Liver (tissue), 9 donors: ENCODE data around the gene PRKACG. TPM values are rescaled to one million over a fixed set of nuclear protein-coding genes. Genes with fewer than 3 reads are reported as not detected.

Source experiments
- DNase-seq: peaks from one replicate; pipeline ENCODE4 v3.0.0-alpha.2; 2017; ENCODE audit warnings: low spot score
- H3K27ac ChIP-seq, 2 donors: one replicate each; pipeline ENCODE4 v1.7.0; 2013; ENCODE audit warnings: inconsistent platforms in 2 of 2, low read length in 2 of 2, control low read depth in 1 of 2, low read depth in 1 of 2, mild to moderate bottlenecking in 1 of 2
- H3K27me3 ChIP-seq, 4 donors: one replicate each; pipeline versions ENCODE4 v1.6.1 to v1.7.0; 2013; ENCODE audit warnings: low read length in 3 of 4, inconsistent platforms in 1 of 4, mild to moderate bottlenecking in 1 of 4, moderate library complexity in 1 of 4; ENCODE audit not compliant: control insufficient read depth in 4 of 4, insufficient read depth in 4 of 4
- H3K36me3 ChIP-seq, 4 donors: one replicate each; pipeline versions ENCODE4 v1.6.1 to v1.7.0; 2013; ENCODE audit warnings: low read length in 3 of 4, mild to moderate bottlenecking in 3 of 4, low read depth in 1 of 4, moderate library complexity in 1 of 4; ENCODE audit not compliant: control insufficient read depth in 4 of 4, insufficient read depth in 3 of 4
- H3K4me1 ChIP-seq, 4 donors: one replicate each; pipeline versions ENCODE4 v1.6.1 to v1.7.0; 2013; ENCODE audit warnings: low read length in 3 of 4, mild to moderate bottlenecking in 3 of 4, moderate library complexity in 1 of 4; ENCODE audit not compliant: control insufficient read depth in 4 of 4, insufficient read depth in 4 of 4
- H3K4me3 ChIP-seq, 3 donors: one replicate each; pipeline versions ENCODE4 v1.6.1 to v1.7.0; 2013; ENCODE audit warnings: low read length in 3 of 3, control low read depth in 1 of 3, low read depth in 1 of 3, mild to moderate bottlenecking in 1 of 3
- H3K9ac ChIP-seq, 2 donors: one replicate each; pipeline ENCODE4 v1.7.0; 2013; ENCODE audit warnings: low read length in 2 of 2, mild to moderate bottlenecking in 2 of 2, moderate library complexity in 2 of 2, control low read depth in 1 of 2, low read depth in 1 of 2
- H3K9me3 ChIP-seq, 4 donors: one replicate each; pipeline versions ENCODE4 v1.6.1 to v1.7.0; 2013; ENCODE audit warnings: low read length in 3 of 4; ENCODE audit not compliant: control insufficient read depth in 4 of 4
- EGR1 ChIP-seq, 2 donors: IDR thresholded peaks; 2 replicates each; pipeline ENCODE4 v1.6.1; 2016 to 2018; ENCODE audit warnings: antibody characterized with exemption in 2 of 2, low read depth in 2 of 2
- FOXA1 ChIP-seq: IDR thresholded peaks from 2 replicates; pipeline ENCODE4 v1.6.1; 2016; ENCODE audit warnings: antibody characterized with exemption
- FOXA2 ChIP-seq: IDR thresholded peaks from 2 replicates; pipeline ENCODE4 v1.6.1; 2016; ENCODE audit warnings: antibody characterized with exemption
- GABPA ChIP-seq, 2 donors: IDR thresholded peaks in 1 of 2; conservative IDR thresholded peaks in 1 of 2; 2 replicates each; pipeline ENCODE4 v1.6.1; 2016; ENCODE audit warnings: antibody characterized with exemption in 2 of 2, mild to moderate bottlenecking in 1 of 2, moderate library complexity in 1 of 2
- HNF4A ChIP-seq, 2 donors: conservative IDR thresholded peaks; 2 replicates each; pipeline ENCODE4 v1.6.1; 2016; ENCODE audit warnings: antibody characterized with exemption in 2 of 2, mild to moderate bottlenecking in 2 of 2
- HNF4G ChIP-seq: IDR thresholded peaks from 2 replicates; pipeline ENCODE4 v1.6.1; 2016; ENCODE audit warnings: antibody characterized with exemption
- JUND ChIP-seq, 2 donors: IDR thresholded peaks; 2 replicates each; pipeline ENCODE4 v1.6.1; 2016; ENCODE audit warnings: antibody characterized with exemption in 2 of 2
- NR2F2 ChIP-seq: IDR thresholded peaks from 2 replicates; pipeline ENCODE4 v1.6.1; 2016; ENCODE audit warnings: antibody characterized with exemption
- RAD21 ChIP-seq, 2 donors: IDR thresholded peaks; 2 replicates each; pipeline ENCODE4 v1.6.1; 2016; ENCODE audit warnings: antibody characterized with exemption in 2 of 2, mild to moderate bottlenecking in 2 of 2
- RXRA ChIP-seq, 2 donors: IDR thresholded peaks; 2 replicates each; pipeline ENCODE4 v1.6.1; 2017 to 2018; ENCODE audit warnings: antibody characterized with exemption in 2 of 2, mild to moderate bottlenecking in 1 of 2
- SP1 ChIP-seq: IDR thresholded peaks from 2 replicates; pipeline ENCODE4 v1.6.1; 2018; ENCODE audit warnings: antibody characterized with exemption, mild to moderate bottlenecking
- TAF1 ChIP-seq: conservative IDR thresholded peaks from 2 replicates; pipeline ENCODE4 v1.6.1; 2016; ENCODE audit warnings: antibody characterized with exemption, mild to moderate bottlenecking
- YY1 ChIP-seq: IDR thresholded peaks from 2 replicates; pipeline ENCODE4 v1.6.1; 2016; ENCODE audit warnings: antibody characterized with exemption, mild to moderate bottlenecking
- WGBS: extraction: QIAGEN DNeasy Blood & Tissue Kit; methylation state at CpG from one replicate; pipeline ENCODE4 v1.1.7; 2013; 5-methylcytosine and 5-hydroxymethylcytosine counted together
- polyA plus RNA-seq, 2 donors: library from polyadenylated mRNA; stranded (reverse) in 1 of 2; unstranded in 1 of 2; fragments of 200-250 nt in 1 of 2; fragments of >200 nt in 1 of 2; fragmentation: Nextera tagmentation in 1 of 2; extraction: Ambion mirVana in 1 of 2; gene quantifications; one replicate each; pipeline versions ENCODE4 v1.2.1 to v1.2.3, GENCODE V29; 2013 to 2015
- total RNA-seq, 2 donors: library from RNA; depleted of rRNA; stranded (reverse); fragments of >200 nt; gene quantifications; one replicate each; pipeline ENCODE4 v1.2.3, GENCODE V29; 2014
- TF ChIP-seq, protein P1 (sequence below): IDR thresholded peaks from 2 replicates; pipeline ENCODE4 v1.6.1; 2016; ENCODE audit warnings: antibody characterized with exemption
- TF ChIP-seq, protein P2 (sequence below): fragments of 150-350 bp; IDR thresholded peaks from 2 replicates; pipeline ENCODE4 v1.5.1; 2017; ENCODE audit warnings: improper control_type of control experiment, low read depth, low read length; ENCODE audit not compliant: missing input control
- TF ChIP-seq, protein P3 (sequence below): IDR thresholded peaks from 2 replicates; pipeline ENCODE4 v1.6.1; 2016; ENCODE audit warnings: antibody characterized with exemption
- TF ChIP-seq, protein P4 (sequence below): IDR thresholded peaks from 2 replicates; pipeline ENCODE4 v1.6.1; 2016; ENCODE audit warnings: antibody characterized with exemption
- TF ChIP-seq, protein P5 (sequence below): IDR thresholded peaks from 2 replicates; pipeline ENCODE4 v1.6.1; 2016; ENCODE audit warnings: antibody characterized with exemption, mild to moderate bottlenecking
- donor health status: healthy.
- donor health status: healthy.
- donor health status: healthy.
- donor health status: healthy.
- donor health status: healthy.

PRKACG gene
- total and polyA plus RNA-seq, 4 donors = not detected

DNA sequence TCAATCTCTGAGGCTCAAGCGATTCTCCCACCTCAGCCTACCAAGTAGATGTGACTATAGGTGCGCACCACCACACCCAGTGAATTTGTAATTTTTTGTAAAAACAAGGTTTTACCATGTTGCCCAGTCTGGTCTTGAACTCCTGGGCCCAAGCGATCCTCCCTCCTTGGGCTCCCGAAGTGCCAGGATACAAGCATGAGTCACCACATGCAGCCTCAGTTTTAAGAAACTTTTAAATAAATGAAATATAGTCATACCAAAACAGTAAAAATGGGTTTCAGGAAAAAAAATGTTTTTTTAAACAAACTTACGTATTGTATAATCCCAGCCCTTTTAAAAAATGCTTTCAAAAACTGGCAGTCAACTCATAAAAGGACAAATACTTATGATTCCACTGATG, 48.3 kb upstream of the PRKACG start:
- Histone ChIP-seq H3K9me3 (no peaks in the 10 kb centered on the region), H3K27ac (no peak overlapping the region), H3K36me3 (peaks cover 2 to 10% (median 7%) of the 10 kb centered on the region in 4 donors), H3K4me3 (no peak overlapping the region), H3K4me1 (peaks cover 0 to 10% (median 6%) of the 10 kb centered on the region in 4 donors), H3K27me3 (no peaks in the 10 kb centered on the region), H3K9ac (no peak overlapping the region)
- no peak for DNase-seq
- WGBS = 97% methylated on average over 5 of the region's 5 CpGs
- TF ChIP-seq GABPA (IDR thresholded peaks at IDR 0.05 in 1 of 2, conservative IDR thresholded peaks at IDR 0.05 in 1 of 2) = no peak

DNA sequence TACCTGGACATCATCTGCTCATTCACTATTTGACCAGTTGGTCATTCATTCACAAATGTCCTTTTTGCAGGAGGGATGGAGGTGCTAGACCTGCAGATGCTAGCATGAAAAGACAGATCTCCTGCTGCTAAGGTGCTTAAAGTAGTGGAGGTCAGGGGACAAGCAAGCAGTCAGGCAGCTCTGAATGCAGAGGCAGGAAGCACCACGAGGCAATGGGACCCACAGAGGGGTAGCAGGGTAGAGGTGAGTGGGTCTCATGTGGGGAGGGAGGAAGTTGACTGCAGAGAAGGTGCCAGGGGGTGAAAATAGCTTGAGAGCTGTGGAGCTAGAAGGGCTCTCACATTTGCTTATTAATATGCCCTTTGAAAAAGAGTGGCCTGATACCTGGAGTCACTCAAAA, 46.9 kb upstream of the PRKACG start:
- no peak for TF ChIP-seq FOXA2
- TF ChIP-seq GABPA (IDR thresholded peaks at IDR 0.05 in 1 of 2, conservative IDR thresholded peaks at IDR 0.05 in 1 of 2) = no peak
- TF ChIP-seq RAD21 (IDR thresholded peaks at IDR 0.05) = no peak
- no peak for TF ChIP-seq YY1
- TF ChIP-seq JUND (IDR thresholded peaks at IDR 0.05) = no peak
- TF ChIP-seq TAF1 = no peak
- TF ChIP-seq HNF4A (conservative IDR thresholded peaks at IDR 0.05) = no peak
- TF ChIP-seq EGR1 (IDR thresholded peaks at IDR 0.05; ENCODE audit: low read depth in 2 of 2) = no peak
- TF ChIP-seq, protein P1, sequence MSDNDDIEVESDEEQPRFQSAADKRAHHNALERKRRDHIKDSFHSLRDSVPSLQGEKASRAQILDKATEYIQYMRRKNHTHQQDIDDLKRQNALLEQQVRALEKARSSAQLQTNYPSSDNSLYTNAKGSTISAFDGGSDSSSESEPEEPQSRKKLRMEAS = no peak
- TF ChIP-seq, protein P2, sequence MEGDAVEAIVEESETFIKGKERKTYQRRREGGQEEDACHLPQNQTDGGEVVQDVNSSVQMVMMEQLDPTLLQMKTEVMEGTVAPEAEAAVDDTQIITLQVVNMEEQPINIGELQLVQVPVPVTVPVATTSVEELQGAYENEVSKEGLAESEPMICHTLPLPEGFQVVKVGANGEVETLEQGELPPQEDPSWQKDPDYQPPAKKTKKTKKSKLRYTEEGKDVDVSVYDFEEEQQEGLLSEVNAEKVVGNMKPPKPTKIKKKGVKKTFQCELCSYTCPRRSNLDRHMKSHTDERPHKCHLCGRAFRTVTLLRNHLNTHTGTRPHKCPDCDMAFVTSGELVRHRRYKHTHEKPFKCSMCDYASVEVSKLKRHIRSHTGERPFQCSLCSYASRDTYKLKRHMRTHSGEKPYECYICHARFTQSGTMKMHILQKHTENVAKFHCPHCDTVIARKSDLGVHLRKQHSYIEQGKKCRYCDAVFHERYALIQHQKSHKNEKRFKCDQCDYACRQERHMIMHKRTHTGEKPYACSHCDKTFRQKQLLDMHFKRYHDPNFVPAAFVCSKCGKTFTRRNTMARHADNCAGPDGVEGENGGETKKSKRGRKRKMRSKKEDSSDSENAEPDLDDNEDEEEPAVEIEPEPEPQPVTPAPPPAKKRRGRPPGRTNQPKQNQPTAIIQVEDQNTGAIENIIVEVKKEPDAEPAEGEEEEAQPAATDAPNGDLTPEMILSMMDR = no peak
- no peak for TF ChIP-seq FOXA1
- TF ChIP-seq RXRA (IDR thresholded peaks at IDR 0.05) = no peak
- TF ChIP-seq, protein P3, sequence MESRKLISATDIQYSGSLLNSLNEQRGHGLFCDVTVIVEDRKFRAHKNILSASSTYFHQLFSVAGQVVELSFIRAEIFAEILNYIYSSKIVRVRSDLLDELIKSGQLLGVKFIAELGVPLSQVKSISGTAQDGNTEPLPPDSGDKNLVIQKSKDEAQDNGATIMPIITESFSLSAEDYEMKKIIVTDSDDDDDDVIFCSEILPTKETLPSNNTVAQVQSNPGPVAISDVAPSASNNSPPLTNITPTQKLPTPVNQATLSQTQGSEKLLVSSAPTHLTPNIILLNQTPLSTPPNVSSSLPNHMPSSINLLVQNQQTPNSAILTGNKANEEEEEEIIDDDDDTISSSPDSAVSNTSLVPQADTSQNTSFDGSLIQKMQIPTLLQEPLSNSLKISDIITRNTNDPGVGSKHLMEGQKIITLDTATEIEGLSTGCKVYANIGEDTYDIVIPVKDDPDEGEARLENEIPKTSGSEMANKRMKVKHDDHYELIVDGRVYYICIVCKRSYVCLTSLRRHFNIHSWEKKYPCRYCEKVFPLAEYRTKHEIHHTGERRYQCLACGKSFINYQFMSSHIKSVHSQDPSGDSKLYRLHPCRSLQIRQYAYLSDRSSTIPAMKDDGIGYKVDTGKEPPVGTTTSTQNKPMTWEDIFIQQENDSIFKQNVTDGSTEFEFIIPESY = no peak
- TF ChIP-seq, protein P4, sequence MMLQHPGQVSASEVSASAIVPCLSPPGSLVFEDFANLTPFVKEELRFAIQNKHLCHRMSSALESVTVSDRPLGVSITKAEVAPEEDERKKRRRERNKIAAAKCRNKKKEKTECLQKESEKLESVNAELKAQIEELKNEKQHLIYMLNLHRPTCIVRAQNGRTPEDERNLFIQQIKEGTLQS = no peak
- no peak for TF ChIP-seq HNF4G
- TF ChIP-seq, protein P5, sequence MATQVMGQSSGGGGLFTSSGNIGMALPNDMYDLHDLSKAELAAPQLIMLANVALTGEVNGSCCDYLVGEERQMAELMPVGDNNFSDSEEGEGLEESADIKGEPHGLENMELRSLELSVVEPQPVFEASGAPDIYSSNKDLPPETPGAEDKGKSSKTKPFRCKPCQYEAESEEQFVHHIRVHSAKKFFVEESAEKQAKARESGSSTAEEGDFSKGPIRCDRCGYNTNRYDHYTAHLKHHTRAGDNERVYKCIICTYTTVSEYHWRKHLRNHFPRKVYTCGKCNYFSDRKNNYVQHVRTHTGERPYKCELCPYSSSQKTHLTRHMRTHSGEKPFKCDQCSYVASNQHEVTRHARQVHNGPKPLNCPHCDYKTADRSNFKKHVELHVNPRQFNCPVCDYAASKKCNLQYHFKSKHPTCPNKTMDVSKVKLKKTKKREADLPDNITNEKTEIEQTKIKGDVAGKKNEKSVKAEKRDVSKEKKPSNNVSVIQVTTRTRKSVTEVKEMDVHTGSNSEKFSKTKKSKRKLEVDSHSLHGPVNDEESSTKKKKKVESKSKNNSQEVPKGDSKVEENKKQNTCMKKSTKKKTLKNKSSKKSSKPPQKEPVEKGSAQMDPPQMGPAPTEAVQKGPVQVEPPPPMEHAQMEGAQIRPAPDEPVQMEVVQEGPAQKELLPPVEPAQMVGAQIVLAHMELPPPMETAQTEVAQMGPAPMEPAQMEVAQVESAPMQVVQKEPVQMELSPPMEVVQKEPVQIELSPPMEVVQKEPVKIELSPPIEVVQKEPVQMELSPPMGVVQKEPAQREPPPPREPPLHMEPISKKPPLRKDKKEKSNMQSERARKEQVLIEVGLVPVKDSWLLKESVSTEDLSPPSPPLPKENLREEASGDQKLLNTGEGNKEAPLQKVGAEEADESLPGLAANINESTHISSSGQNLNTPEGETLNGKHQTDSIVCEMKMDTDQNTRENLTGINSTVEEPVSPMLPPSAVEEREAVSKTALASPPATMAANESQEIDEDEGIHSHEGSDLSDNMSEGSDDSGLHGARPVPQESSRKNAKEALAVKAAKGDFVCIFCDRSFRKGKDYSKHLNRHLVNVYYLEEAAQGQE = no peak
- TF ChIP-seq SP1 = no peak
- no peak for TF ChIP-seq NR2F2
- peaks cover 2 to 12% (median 7%) of the 10 kb centered on the region in 4 donors for H3K36me3 ChIP-seq
- no peaks in the 10 kb centered on the region for H3K27me3 ChIP-seq
- no peak overlapping the region for H3K9ac ChIP-seq
- H3K27ac ChIP-seq = no peak overlapping the region
- no peak for DNase-seq
- no peaks in the 10 kb centered on the region for H3K9me3 ChIP-seq
- no peak overlapping the region for H3K4me3 ChIP-seq
- peaks cover 0 to 7% (median 3%) of the 10 kb centered on the region in 4 donors for H3K4me1 ChIP-seq
- WGBS = 49% methylated on average over 1 of the region's 1 CpG
